H1 (cell line): ENCODE data around the gene SNX3. TPM values are rescaled to one million over a fixed set of nuclear protein-coding genes. Genes with fewer than 3 reads are reported as not detected.
"Not testable (repeated sequence)": the region's sequence is repeated elsewhere in the genome, so short reads cannot be mapped to it uniquely, and the experiment has no call there.

ENCODE experiments used
- CTCF ChIA-PET: fragments of 300-600 bp; sonication (Branson Sonifier 250); formaldehyde crosslinking; loops from one replicate; lab custom pipeline; 2021; ENCODE audit not compliant: partially characterized antibody; lab: Charles Lee
- POLR2A ChIA-PET: fragments of 300-600 bp; sonication (Branson Sonifier 250); formaldehyde crosslinking; loops from one replicate; lab custom pipeline; 2021; ENCODE audit warnings: inconsistent platforms; ENCODE audit not compliant: partially characterized antibody; lab: Charles Lee
- DNase-seq, 2 experiments: peaks; one replicate each; pipeline versions ENCODE4 v3.0.0 to v3.0.0-alpha.2; 2010 to 2022; ENCODE audit warnings: low spot score in 2 of 2, low read depth in 1 of 2, mixed read lengths in 1 of 2
- FAIRE-seq: peaks from 2 replicates; lab custom pipeline; 2011; peaks lifted over from hg19 to GRCh38; lab: Jason Lieb, UNC
- H2AFZ ChIP-seq: 2 replicates; pipeline ENCODE4 v1.8.1; 2012; ENCODE audit warnings: low read length, inconsistent platforms
- H2AK5ac ChIP-seq: 2 replicates; pipeline ENCODE4 v1.6.1; 2013; ENCODE audit warnings: low read depth, low read length
- H2BK120ac ChIP-seq: replicated peaks from 2 replicates; pipeline ENCODE3; 2013; ENCODE audit warnings: low read depth, low read length, inconsistent platforms
- H2BK12ac ChIP-seq: 2 replicates; pipeline ENCODE4 v1.6.1; 2013; ENCODE audit warnings: low read depth, low read length
- H2BK15ac ChIP-seq: 2 replicates; pipeline ENCODE4 v1.6.1; 2013; ENCODE audit warnings: low read length
- H2BK20ac ChIP-seq: 2 replicates; pipeline ENCODE4 v1.6.1; 2013; ENCODE audit warnings: low read length
- H2BK5ac ChIP-seq: 2 replicates; pipeline ENCODE4 v1.6.1; 2013; ENCODE audit warnings: low read depth, low read length
- H3K14ac ChIP-seq: 2 replicates; pipeline ENCODE4 v1.6.1; 2013; ENCODE audit warnings: inconsistent platforms; ENCODE audit not compliant: insufficient read length
- H3K18ac ChIP-seq: 2 replicates; pipeline ENCODE4 v1.6.1; 2013; ENCODE audit warnings: low read length; ENCODE audit errors: extremely low read depth
- H3K23ac ChIP-seq: 2 replicates; pipeline ENCODE4 v1.6.1; 2013; ENCODE audit warnings: inconsistent platforms; ENCODE audit not compliant: insufficient read length
- H3K23me2 ChIP-seq: 2 replicates; pipeline ENCODE4 v1.6.1; 2013; ENCODE audit warnings: low read depth, low read length
- H3K27ac ChIP-seq: 2 replicates; pipeline ENCODE4 v1.6.1; 2011; ENCODE audit warnings: low read depth, low read length, inconsistent platforms
- H3K27me3 ChIP-seq, 4 experiments: replicated peaks in 1 of 4; 1 replicate in 1 of 4; 2 replicates in 3 of 4; pipeline versions ENCODE4 v1.6.1 to v1.8.1; 2011 to 2013; ENCODE audit warnings: low read length in 3 of 4, mild to moderate bottlenecking in 3 of 4, inconsistent platforms in 2 of 4, mixed read lengths in 2 of 4, moderate library complexity in 1 of 4; ENCODE audit not compliant: control insufficient read depth in 3 of 4, insufficient read depth in 3 of 4; ENCODE audit errors: extremely low read depth in 1 of 4
- H3K36me3 ChIP-seq, 4 experiments: 2 replicates each; pipeline versions ENCODE4 v1.6.1 to v1.8.1; 2011 to 2013; ENCODE audit warnings: mild to moderate bottlenecking in 4 of 4, low read length in 3 of 4, moderate library complexity in 2 of 4, control low read depth in 1 of 4, inconsistent platforms in 1 of 4; ENCODE audit not compliant: insufficient read depth in 4 of 4, control insufficient read depth in 2 of 4
- H3K4ac ChIP-seq: replicated peaks from 2 replicates; pipeline ENCODE3; 2013; ENCODE audit warnings: low read length, low read depth, mixed read lengths, inconsistent platforms; ENCODE audit not compliant: insufficient read length
- H3K4me1 ChIP-seq, 4 experiments: replicated peaks in 1 of 4; 1 replicate in 1 of 4; 2 replicates in 3 of 4; pipeline versions ENCODE4 v1.6.1 to v1.8.1; 2011 to 2013; ENCODE audit warnings: low read length in 3 of 4, inconsistent platforms in 2 of 4, mixed read lengths in 1 of 4; ENCODE audit not compliant: insufficient read depth in 4 of 4, control insufficient read depth in 3 of 4
- H3K4me2 ChIP-seq, 2 experiments: 2 replicates each; pipeline versions ENCODE4 v1.6.1 to v1.8.1; 2011 to 2013; ENCODE audit warnings: low read depth in 2 of 2, low read length in 2 of 2, control low read depth in 1 of 2, inconsistent platforms in 1 of 2, mild to moderate bottlenecking in 1 of 2; ENCODE audit not compliant: insufficient read depth in 1 of 2
- H3K4me3 ChIP-seq, 4 experiments: fragments of 200-600, 300-600 bp in 1 of 4; sonication (generic), shearing (Covaris generic), sonication (Bioruptor Twin) in 1 of 4; 2 replicates each; pipeline versions ENCODE4 v1.5.1 to v1.8.1; 2011 to 2016; ENCODE audit warnings: low read length in 4 of 4, low read depth in 3 of 4, control low read depth in 2 of 4, inconsistent platforms in 2 of 4, mild to moderate bottlenecking in 2 of 4, mixed read lengths in 1 of 4, moderate library complexity in 1 of 4; ENCODE audit not compliant: insufficient read depth in 2 of 4; ENCODE audit errors: extremely low read depth in 1 of 4
- H3K56ac ChIP-seq: replicated peaks from 2 replicates; pipeline ENCODE3; 2013; ENCODE audit warnings: low read depth, mild to moderate bottlenecking, mixed read lengths, low read length, inconsistent platforms; ENCODE audit not compliant: insufficient read length
- H3K79me1 ChIP-seq: 2 replicates; pipeline ENCODE4 v1.6.1; 2013; ENCODE audit warnings: low read depth, low read length, control low read depth
- H3K79me2 ChIP-seq, 2 experiments: 2 replicates each; pipeline versions ENCODE4 v1.6.1 to v1.8.1; 2012 to 2013; ENCODE audit warnings: low read length in 2 of 2, mild to moderate bottlenecking in 2 of 2, inconsistent platforms in 1 of 2; ENCODE audit not compliant: insufficient read depth in 2 of 2, control insufficient read depth in 1 of 2
- H3K9ac ChIP-seq, 4 experiments: replicated peaks in 1 of 4; 1 replicate in 1 of 4; 2 replicates in 3 of 4; pipeline versions ENCODE4 v1.6.1 to v1.8.1; 2011 to 2013; ENCODE audit warnings: low read depth in 3 of 4, low read length in 3 of 4, control low read depth in 2 of 4, mild to moderate bottlenecking in 2 of 4, moderate library complexity in 2 of 4, inconsistent platforms in 1 of 4; ENCODE audit errors: extremely low read depth in 1 of 4
- H3K9me3 ChIP-seq, 2 experiments: 2 replicates each; pipeline versions ENCODE4 v1.6.1 to v1.8.1; 2012 to 2013; ENCODE audit warnings: mild to moderate bottlenecking in 2 of 2, moderate library complexity in 2 of 2, control low read depth in 1 of 2, inconsistent platforms in 1 of 2, low read depth in 1 of 2, low read length in 1 of 2, mixed read lengths in 1 of 2; ENCODE audit not compliant: insufficient read depth in 2 of 2
- H4K20me1 ChIP-seq, 2 experiments: replicated peaks in 1 of 2; 2 replicates each; pipeline versions ENCODE3 to v1.8.1; 2011 to 2013; ENCODE audit warnings: inconsistent platforms in 2 of 2, low read length in 2 of 2, mild to moderate bottlenecking in 1 of 2; ENCODE audit not compliant: insufficient read depth in 2 of 2, control insufficient read depth in 1 of 2
- H4K5ac ChIP-seq: 2 replicates; pipeline ENCODE4 v1.6.1; 2013; ENCODE audit warnings: low read length, low read depth, mixed read lengths, inconsistent platforms; ENCODE audit not compliant: insufficient read length
- H4K8ac ChIP-seq: 2 replicates; pipeline ENCODE4 v1.8.0; 2013; ENCODE audit warnings: mild to moderate bottlenecking, moderate library complexity, low read length, inconsistent platforms; ENCODE audit not compliant: insufficient read depth; ENCODE audit errors: extremely low read depth
- H4K91ac ChIP-seq: replicated peaks from 2 replicates; pipeline ENCODE3; 2013; ENCODE audit warnings: low read length, mixed read lengths, inconsistent platforms; ENCODE audit not compliant: insufficient read length
- WGBS, 2 experiments: shearing (Covaris generic) in 1 of 2; methylation state at CpG; one replicate each; pipeline versions ENCODE4 v1.1.6 to v1.1.7; 2013 to 2015; ENCODE audit warnings: low lambda C conversion rate in 2 of 2, mixed read lengths in 2 of 2, inconsistent platforms in 1 of 2, low coverage in 1 of 2, missing lambda C conversion rate in 1 of 2; ENCODE audit not compliant: insufficient replicate concordance in 2 of 2, insufficient coverage in 1 of 2, insufficient read length in 1 of 2; ENCODE audit errors: extremely low coverage in 1 of 2, missing lambda C conversion rate in 1 of 2; 5-methylcytosine and 5-hydroxymethylcytosine counted together
- polyA plus RNA-seq, 7 experiments: library from polyadenylated mRNA; depleted of rRNA in 3 of 7; stranded (reverse) in 5 of 7; unstranded in 2 of 7; fragments of >200 nt in 5 of 7; fragments of 200-250 nt in 2 of 7; gene quantifications; 1 replicate in 5 of 7; 2 replicates in 1 of 7; 4 replicates in 1 of 7; pipeline versions ENCODE4 v1.2.1 to v1.2.3, GENCODE V29; 2011 to 2013; ENCODE audit warnings: missing spikeins in 2 of 7, mixed read lengths in 2 of 7
- total RNA-seq: library from RNA; stranded (reverse); fragmentation: NEBNext Ultra II Directional; extraction: Animal tissue kit (Norgen Biotek cat#: 25700); gene quantifications from 2 replicates; pipeline ENCODE4 v1.2.1, GENCODE V29; 2021

Gene SNX3
- total and polyA plus RNA-seq, 2 of the 8 experiments (the other 6 are each of a cell fraction or from before 2014, with no cell fraction given): 72.5 to 150 TPM

DNA sequence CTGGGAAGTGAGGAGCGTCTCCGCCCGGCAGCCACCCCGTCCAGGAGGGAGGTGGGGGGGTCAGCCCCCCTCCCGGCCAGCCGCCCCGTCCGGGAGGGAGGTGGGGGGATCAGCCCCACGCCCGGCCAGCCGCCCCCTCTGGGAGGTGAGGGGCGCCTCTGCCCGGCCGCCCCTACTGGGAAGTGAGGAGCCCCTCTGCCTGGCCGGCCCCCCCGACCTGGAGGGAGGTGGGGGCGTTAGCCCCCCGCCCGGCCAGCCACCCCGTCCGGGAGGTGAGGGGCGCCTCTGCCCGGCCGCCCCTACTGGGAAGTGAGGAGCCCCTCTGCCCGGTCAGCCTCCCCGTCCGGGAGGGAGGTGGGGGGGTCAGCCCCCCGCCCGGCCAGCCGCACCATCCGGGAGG is 9.1 kb upstream of the SNX3 start:
- H3K9ac ChIP-seq, H2AFZ ChIP-seq, H3K4me2 ChIP-seq, POLR2A ChIA-PET, H2AK5ac ChIP-seq, FAIRE-seq, H3K23ac ChIP-seq, H3K14ac ChIP-seq, H4K5ac ChIP-seq, H3K4ac ChIP-seq, H2BK120ac ChIP-seq, H3K4me1 ChIP-seq, H3K27me3 ChIP-seq, H4K20me1 ChIP-seq, H3K56ac ChIP-seq, H3K4me3 ChIP-seq, H2BK12ac ChIP-seq, H3K9me3 ChIP-seq, H2BK15ac ChIP-seq, H2BK20ac ChIP-seq, H3K79me2 ChIP-seq, H4K8ac ChIP-seq, H3K27ac ChIP-seq, H3K18ac ChIP-seq, H3K36me3 ChIP-seq, CTCF ChIA-PET, H2BK5ac ChIP-seq, H3K79me1 ChIP-seq, H3K23me2 ChIP-seq, H4K91ac ChIP-seq: not testable (repeated sequence)
- DNase-seq: peak in 1 of 2 experiments; percentile 24
- WGBS, 2 experiments: no CpG with 5 or more reads among the region's 31 CpGs
